Fibroblast of pulmonary artery (primary cell): ENCODE data around the gene CGRRF1.
A peak's percentile ranks its signal among the peaks of the same experiment; 100 is the strongest.

Experiments
- DNase-seq: peaks from one replicate; pipeline ENCODE4 v3.0.0-alpha.2; 2010; ENCODE audit warnings: low read depth
- H3K4me3 ChIP-seq: replicated peaks from 2 replicates; pipeline ENCODE4 v1.5.1; 2011; ENCODE audit warnings: low read depth, mild to moderate bottlenecking, control low read depth, low read length, moderate library complexity
- CTCF ChIP-seq: IDR thresholded peaks from 2 replicates; pipeline ENCODE4 v1.5.1; 2011; ENCODE audit warnings: mild to moderate bottlenecking, control low read depth, low read length, inconsistent platforms; ENCODE audit errors: missing control alignments

The CGRRF1 gene

GRCh38 chr14:54509546-54510501 is at the start of gene CGRRF1:
Gene CGRRF1 (plus strand): TSS chr14:54509906. CDS start chr14:54509960, 54 bp downstream.
- H3K4me3 ChIP-seq = peak within 1 kb of the TSS; percentile 95
- TF ChIP-seq CTCF = no peak
- DNase-seq = peak; percentile 99

- no peak for TF ChIP-seq CTCF
- no peak overlapping the region for H3K4me3 ChIP-seq
- no peak for DNase-seq
Measured at GRCh38 chr14:54462048-54462447, 47.7 kb upstream of the CGRRF1 start.

- H3K4me3 ChIP-seq = no peak overlapping the region
- TF ChIP-seq CTCF = no peak
- DNase-seq = no peak
Measured at GRCh38 chr14:54465654-54466053, 44.1 kb upstream of the CGRRF1 start.

GRCh38 chr14:54467280-54467679 is 42.4 kb upstream of the CGRRF1 start:
- no peak for DNase-seq
- TF ChIP-seq CTCF = no peak

GRCh38 chr14:54470701-54471100 is 39.0 kb upstream of the CGRRF1 start:
- DNase-seq = no peak
- no peak overlapping the region for H3K4me3 ChIP-seq
- no peak for TF ChIP-seq CTCF

More at GRCh38 chr14:54467280-54467679, 42.4 kb upstream of the CGRRF1 start:
- H3K4me3 ChIP-seq = no peak overlapping the region

- no peak for TF ChIP-seq CTCF
- no peak for DNase-seq
- H3K4me3 ChIP-seq = no peak overlapping the region
Measured at GRCh38 chr14:54471641-54472040, 38.1 kb upstream of the CGRRF1 start.

GRCh38 chr14:54472315-54472714 is 37.4 kb upstream of the CGRRF1 start:
- no peak overlapping the region for H3K4me3 ChIP-seq
- no peak for TF ChIP-seq CTCF
- no peak for DNase-seq
